ENCODE data around the gene MYBPC2.

The MYBPC2 gene

GRCh38 chr19:50482271-50482855, 49.7 kb downstream of the MYBPC2 start:
- DNase-seq: no peak

GRCh38 chr19:50482916-50483315, 50.2 kb downstream of the MYBPC2 start:
- DNase-seq: no peak

- DNase-seq: no peak
Measured at GRCh38 chr19:50485284-50485955, 52.7 kb downstream of the MYBPC2 start.

GRCh38 chr19:50486823-50487515, 54.3 kb downstream of the MYBPC2 start:
- DNase-seq: no peak

- DNase-seq: no peak
Measured at GRCh38 chr19:50488389-50489194, 55.9 kb downstream of the MYBPC2 start.

GRCh38 chr19:50489461-50490011, 56.8 kb downstream of the MYBPC2 start:
- no peak for DNase-seq

GRCh38 chr19:50490411-50490811, 57.7 kb downstream of the MYBPC2 start:
- DNase-seq: no peak

GRCh38 chr19:50490991-50491472, 58.3 kb downstream of the MYBPC2 start:
- no peak for DNase-seq

GRCh38 chr19:50492303-50493052, 59.8 kb downstream of the MYBPC2 start:
- DNase-seq: no peak

- no peak for DNase-seq
Measured at GRCh38 chr19:50493171-50493570, 60.5 kb downstream of the MYBPC2 start.

GRCh38 chr19:50494186-50495019, 61.7 kb downstream of the MYBPC2 start:
- no peak for DNase-seq

- no peak for DNase-seq
Measured at GRCh38 chr19:50495020-50495531, 62.4 kb downstream of the MYBPC2 start.

GRCh38 chr19:50496189-50497021, 63.7 kb downstream of the MYBPC2 start:
- no peak for DNase-seq

GRCh38 chr19:50497022-50497405, 64.3 kb downstream of the MYBPC2 start:
- no peak for DNase-seq

GRCh38 chr19:50498219-50499056, 65.7 kb downstream of the MYBPC2 start:
- DNase-seq: no peak

GRCh38 chr19:50500060-50500752, 67.5 kb downstream of the MYBPC2 start:
- no peak for DNase-seq

- DNase-seq: no peak
Measured at GRCh38 chr19:50500753-50501151, 68.1 kb downstream of the MYBPC2 start.

- DNase-seq: no peak
Measured at GRCh38 chr19:50501186-50501567, 68.5 kb downstream of the MYBPC2 start.
